ENCODE data around the gene NLRC4. TPM values are rescaled to one million over a fixed set of nuclear protein-coding genes. Genes with fewer than 3 reads are reported as not detected.

NLRC4 gene
- total RNA-seq, 1 experiment from 2014 or later: not detected

DNA sequence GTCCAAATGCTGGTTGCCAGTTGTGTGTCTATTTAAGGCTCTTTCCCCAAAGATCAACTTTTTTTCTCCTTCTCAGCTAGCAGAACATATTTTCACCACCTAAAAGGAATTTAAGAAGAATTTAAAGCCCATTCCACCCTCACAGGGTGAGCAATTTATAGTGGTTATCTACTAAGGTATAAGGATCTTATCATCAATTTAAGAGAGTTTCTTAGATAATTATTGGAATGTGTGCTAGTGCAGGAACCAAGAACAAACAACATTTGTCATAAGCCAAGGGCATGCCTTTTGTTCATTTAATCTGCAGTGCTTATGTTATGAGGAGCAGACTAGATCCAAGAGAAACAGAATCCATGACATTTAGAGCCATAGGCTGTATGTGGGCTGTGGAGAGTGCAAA lies 37.2 kb downstream of the NLRC4 start:
- H2BK5ac ChIP-seq (ENCODE audit: insufficient read length, low read length): no peak overlapping the region
- no peak overlapping the region for H4K5ac ChIP-seq (ENCODE audit: insufficient read length, low read depth, low read length)
- H3K4me1 Mint-ChIP-seq: peaks cover 0 to 10% of the 10 kb centered on the region in 2 experiments; a peak in 3 of 4 replicates
- H3T11ph ChIP-seq (ENCODE audit: low read length): no peak overlapping the region
- no peaks in the 10 kb centered on the region for H3K27me3 Mint-ChIP-seq (ENCODE audit: low read depth)
- H3K18ac ChIP-seq (ENCODE audit: insufficient read length, low read depth, low read length): no peak overlapping the region
- H3K27me3 ChIP-seq (ENCODE audit: insufficient read depth, low read length): no peaks in the 10 kb centered on the region
- H3K23ac ChIP-seq (ENCODE audit: insufficient read length, low read depth, low read length): no peak overlapping the region
- H4K91ac ChIP-seq (ENCODE audit: insufficient read length, low read depth, low read length): no peak overlapping the region
- no peak overlapping the region for H3K14ac ChIP-seq (ENCODE audit: insufficient read depth, low read length)
- no peaks in the 10 kb centered on the region for H3K23me2 ChIP-seq (ENCODE audit: insufficient read length, low read depth, low read length, poor library complexity, severe bottlenecking)
- no peaks in the 10 kb centered on the region for H3K9me3 Mint-ChIP-seq
- no peaks in the 10 kb centered on the region for H3K79me1 ChIP-seq (ENCODE audit: insufficient read depth, low read depth, low read length, poor library complexity, severe bottlenecking)
- H2BK12ac ChIP-seq (ENCODE audit: insufficient read length, low read depth, low read length): no peak overlapping the region
- no peak overlapping the region for H2AK5ac ChIP-seq (ENCODE audit: insufficient read length, low read length)
- DNase-seq: no peak
- no peaks in the 10 kb centered on the region for H4K20me1 ChIP-seq (ENCODE audit: control insufficient read depth, insufficient read depth, insufficient read length)
- no peak overlapping the region for H3K4me2 ChIP-seq (ENCODE audit: insufficient read depth, insufficient read length, low read length)
- H2BK15ac ChIP-seq (ENCODE audit: low read depth, low read length): no peak overlapping the region
- H3K4me1 ChIP-seq (ENCODE audit: insufficient read depth, low read length): no peaks in the 10 kb centered on the region
- H2BK20ac ChIP-seq (ENCODE audit: low read depth, low read length, poor library complexity, severe bottlenecking): no peak overlapping the region
- H4K8ac ChIP-seq (replicated peaks; ENCODE audit: insufficient read length, low read depth, low read length): no peak overlapping the region
- H3K9ac ChIP-seq (ENCODE audit: extremely low read depth, insufficient read length, low read length): no peak overlapping the region
- no peak overlapping the region for H3K27ac ChIP-seq (ENCODE audit: insufficient read length, low read depth, low read length)
- H3K79me2 ChIP-seq (ENCODE audit: insufficient read depth, low read length): no peaks in the 10 kb centered on the region
- no peaks in the 10 kb centered on the region for H3K9me3 ChIP-seq (ENCODE audit: control insufficient read depth, low read depth, low read length)
- no peak overlapping the region; a peak in 1 of 7 replicates for H3K27ac Mint-ChIP-seq
- H3K4me3 Mint-ChIP-seq: no peak overlapping the region
- no peak overlapping the region for H2BK120ac ChIP-seq (ENCODE audit: low read depth, low read length, poor library complexity, severe bottlenecking)
- no peak overlapping the region for H2AFZ ChIP-seq (ENCODE audit: low read length)
- no peak overlapping the region for H3K4ac ChIP-seq (ENCODE audit: low read depth, low read length)
- TF ChIP-seq, protein P1, sequence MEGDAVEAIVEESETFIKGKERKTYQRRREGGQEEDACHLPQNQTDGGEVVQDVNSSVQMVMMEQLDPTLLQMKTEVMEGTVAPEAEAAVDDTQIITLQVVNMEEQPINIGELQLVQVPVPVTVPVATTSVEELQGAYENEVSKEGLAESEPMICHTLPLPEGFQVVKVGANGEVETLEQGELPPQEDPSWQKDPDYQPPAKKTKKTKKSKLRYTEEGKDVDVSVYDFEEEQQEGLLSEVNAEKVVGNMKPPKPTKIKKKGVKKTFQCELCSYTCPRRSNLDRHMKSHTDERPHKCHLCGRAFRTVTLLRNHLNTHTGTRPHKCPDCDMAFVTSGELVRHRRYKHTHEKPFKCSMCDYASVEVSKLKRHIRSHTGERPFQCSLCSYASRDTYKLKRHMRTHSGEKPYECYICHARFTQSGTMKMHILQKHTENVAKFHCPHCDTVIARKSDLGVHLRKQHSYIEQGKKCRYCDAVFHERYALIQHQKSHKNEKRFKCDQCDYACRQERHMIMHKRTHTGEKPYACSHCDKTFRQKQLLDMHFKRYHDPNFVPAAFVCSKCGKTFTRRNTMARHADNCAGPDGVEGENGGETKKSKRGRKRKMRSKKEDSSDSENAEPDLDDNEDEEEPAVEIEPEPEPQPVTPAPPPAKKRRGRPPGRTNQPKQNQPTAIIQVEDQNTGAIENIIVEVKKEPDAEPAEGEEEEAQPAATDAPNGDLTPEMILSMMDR (conservative IDR thresholded peaks at IDR 0.05): no peak
- no peak overlapping the region for H3K56ac ChIP-seq (ENCODE audit: insufficient read length, low read depth, low read length)
- H3K36me3 Mint-ChIP-seq (ENCODE audit: insufficient read depth in 1 of 3, low read depth in 3 of 3): peaks cover 0 to 5% (median 0%) of the 10 kb centered on the region in 3 experiments; a peak in 3 of 7 replicates

Measured in H9 (cell line).